A549 (cell line): ENCODE results near the gene SVIL. TPM values are rescaled to one million over a fixed set of nuclear protein-coding genes. Genes with fewer than 3 reads are reported as not detected.
A peak's percentile ranks its signal among the peaks of the same experiment; 100 is the strongest.

ENCODE experiments used
- ATAC-seq, 2 experiments: fragments of 200-7000 bp in 1 of 2; fragments of >200 bp in 1 of 2; cut with Nextera tagmentation in 1 of 2; cut with Tn5 transposase in 1 of 2; 3 replicates each; pipeline versions ENCODE4 v1.8.0 to v1.9.1; 2018 to 2020; ENCODE audit warnings: mild to moderate bottlenecking in 1 of 2, moderate library complexity in 1 of 2
- CTCF ChIA-PET: fragments of 300-600 bp; sonication (Branson Sonifier 250); formaldehyde crosslinking; extraction: SDS; loops from one replicate; lab custom pipeline; 2021; ENCODE audit warnings: antibody characterized with exemption, inconsistent platforms; lab: Yijun Ruan, JAX
- POLR2A ChIA-PET: fragments of 350-600 bp; formaldehyde crosslinking; extraction: SDS; loops from one replicate; lab custom pipeline; 2021; ENCODE audit warnings: antibody characterized with exemption, inconsistent platforms; lab: Yijun Ruan, JAX
- DNase-seq, 2 experiments: peaks; one replicate each; pipeline versions ENCODE4 v3.0.0 to v3.0.0-alpha.2; 2011 to 2016; ENCODE audit warnings: low read depth in 1 of 2, low spot score in 1 of 2
- FAIRE-seq: peaks from 2 replicates; lab custom pipeline; 2011; peaks lifted over from hg19 to GRCh38; lab: Jason Lieb, UNC
- H3K27ac ChIP-seq, 2 experiments: fragments of >200 bp; sonication (Bioruptor Twin); formaldehyde crosslinking; 3 replicates each; pipeline ENCODE4 v1.5.1; 2016 to 2017
- H3K4me1 ChIP-seq: fragments of >200 bp; sonication (Bioruptor Twin); formaldehyde crosslinking; 3 replicates; pipeline ENCODE4 v1.6.1; 2016
- H3K4me2 ChIP-seq: fragments of >200 bp; sonication (Bioruptor Twin); formaldehyde crosslinking; 3 replicates; pipeline ENCODE4 v1.6.1; 2016
- H3K4me3 ChIP-seq: fragments of >200 bp; sonication (Bioruptor Twin); formaldehyde crosslinking; 3 replicates; pipeline ENCODE4 v1.5.1; 2016
- H3K9me3 ChIP-seq: fragments of >200 bp; sonication (Bioruptor Twin); formaldehyde crosslinking; 3 replicates; pipeline ENCODE4 v1.6.1; 2016
- BHLHE40 ChIP-seq: IDR thresholded peaks from 2 replicates; pipeline ENCODE4 v1.6.1; 2012; ENCODE audit warnings: low read depth, low read length, inconsistent platforms
- HOXB13 ChIP-seq: fragments of 250-450 bp; sonication (Bioruptor Pico); IDR thresholded peaks from 2 replicates; pipeline ENCODE4 v1.5.0; 2020; ENCODE audit warnings: low read depth, mild to moderate bottlenecking, moderate library complexity
- HOXB5 ChIP-seq: fragments of 250-450 bp; sonication (Bioruptor Pico); IDR thresholded peaks from 2 replicates; pipeline ENCODE4 v1.5.0; 2020; ENCODE audit warnings: mild to moderate bottlenecking, moderate library complexity
- JUNB ChIP-seq: fragments of >200 bp; sonication (Bioruptor Twin); formaldehyde crosslinking; IDR thresholded peaks from 2 replicates; pipeline ENCODE4 v1.6.1; 2016
- KDM5A ChIP-seq: fragments of 200-600 bp; sonication (generic); IDR thresholded peaks from 2 replicates; pipeline ENCODE4 v1.6.1; 2016; ENCODE audit warnings: antibody characterized with exemption, mild to moderate bottlenecking
- MYC ChIP-seq: IDR thresholded peaks from 2 replicates; pipeline ENCODE4 v1.6.1; 2012; ENCODE audit warnings: mild to moderate bottlenecking, inconsistent platforms, low read length, improper control_type of control experiment, borderline replicate concordance
- RAD21 ChIP-seq, 2 experiments: fragments of >200 bp in 1 of 2; sonication (Bioruptor Twin) in 1 of 2; formaldehyde crosslinking in 1 of 2; IDR thresholded peaks in 1 of 2; conservative IDR thresholded peaks in 1 of 2; 2 replicates in 1 of 2; 3 replicates in 1 of 2; pipeline ENCODE4 v1.6.1; 2012 to 2018; ENCODE audit warnings: inconsistent platforms in 1 of 2
- RFX5 ChIP-seq: fragments of 450-650 bp; IDR thresholded peaks from 2 replicates; pipeline ENCODE4 v1.7.1; 2014; ENCODE audit warnings: antibody characterized with exemption, mild to moderate bottlenecking, moderate library complexity
- RNF2 ChIP-seq: fragments of 200-600 bp; sonication (generic); IDR thresholded peaks from 2 replicates; pipeline ENCODE4 v1.6.1; 2016; ENCODE audit warnings: low read depth, mild to moderate bottlenecking, antibody characterized with exemption, moderate library complexity, borderline replicate concordance
- SREBF2 ChIP-seq: fragments of 450-650 bp; IDR thresholded peaks from 2 replicates; pipeline ENCODE4 v1.6.1; 2014; ENCODE audit warnings: mild to moderate bottlenecking, moderate library complexity
- TP53 ChIP-seq: fragments of 250-450 bp; sonication (Bioruptor Pico); IDR thresholded peaks from 2 replicates; pipeline ENCODE4 v1.5.0; 2021; ENCODE audit warnings: mild to moderate bottlenecking, moderate library complexity
- ZNF302 ChIP-seq: fragments of 250-450 bp; sonication (Bioruptor Pico); IDR thresholded peaks from 2 replicates; pipeline ENCODE4 v1.9.0; 2021; ENCODE audit warnings: inconsistent platforms, mild to moderate bottlenecking, moderate library complexity
- WGBS: methylation state at CpG from one replicate; pipeline ENCODE4 v1.1.6; 2017; ENCODE audit errors: missing lambda C conversion rate; 5-methylcytosine and 5-hydroxymethylcytosine counted together
- polyA plus RNA-seq, 4 experiments: library from polyadenylated mRNA; depleted of rRNA in 3 of 4; stranded (reverse); fragments of >200 nt; fragmentation: RNase III in 1 of 4; extraction: RNeasy Plus Mini Kit Qiagen cat#74134 plus additional on column Dnase treatment in 1 of 4; gene quantifications; 2 replicates in 3 of 4; 3 replicates in 1 of 4; pipeline ENCODE4 v1.2.3, GENCODE V29; 2011 to 2017
- TF ChIP-seq, protein P1 (sequence below): IDR thresholded peaks from 2 replicates; pipeline ENCODE4 v1.6.1; 2012
- TF ChIP-seq, protein P2 (sequence below): fragments of >200 bp; sonication (Bioruptor Twin); formaldehyde crosslinking; IDR thresholded peaks from 2 replicates; pipeline ENCODE4 v1.6.1; 2016
- TF ChIP-seq, protein P3 (sequence below): fragments of 250-450 bp; sonication (Bioruptor Pico); IDR thresholded peaks from 2 replicates; pipeline ENCODE4 v1.5.0; 2021; ENCODE audit warnings: mild to moderate bottlenecking, moderate library complexity, borderline replicate concordance
- TF ChIP-seq, protein P4 (sequence below): fragments of 250-450 bp; sonication (Bioruptor Pico); IDR thresholded peaks from 2 replicates; pipeline ENCODE4 v1.5.0; 2020; ENCODE audit warnings: low read depth, mild to moderate bottlenecking, moderate library complexity
- TF ChIP-seq, protein P5 (sequence below): fragments of >200 bp; sonication (Bioruptor Twin); formaldehyde crosslinking; IDR thresholded peaks from 3 replicates; pipeline ENCODE4 v1.6.1; 2016
- TF ChIP-seq, protein P6 (sequence below): fragments of 450-650 bp; IDR thresholded peaks from 2 replicates; pipeline ENCODE4 v1.6.1; 2014; ENCODE audit warnings: antibody characterized with exemption

The SVIL gene
- polyA plus RNA-seq, 2 of the 4 experiments (the other 2 are of a cell fraction): 12.0 to 20.4 TPM

DNA sequence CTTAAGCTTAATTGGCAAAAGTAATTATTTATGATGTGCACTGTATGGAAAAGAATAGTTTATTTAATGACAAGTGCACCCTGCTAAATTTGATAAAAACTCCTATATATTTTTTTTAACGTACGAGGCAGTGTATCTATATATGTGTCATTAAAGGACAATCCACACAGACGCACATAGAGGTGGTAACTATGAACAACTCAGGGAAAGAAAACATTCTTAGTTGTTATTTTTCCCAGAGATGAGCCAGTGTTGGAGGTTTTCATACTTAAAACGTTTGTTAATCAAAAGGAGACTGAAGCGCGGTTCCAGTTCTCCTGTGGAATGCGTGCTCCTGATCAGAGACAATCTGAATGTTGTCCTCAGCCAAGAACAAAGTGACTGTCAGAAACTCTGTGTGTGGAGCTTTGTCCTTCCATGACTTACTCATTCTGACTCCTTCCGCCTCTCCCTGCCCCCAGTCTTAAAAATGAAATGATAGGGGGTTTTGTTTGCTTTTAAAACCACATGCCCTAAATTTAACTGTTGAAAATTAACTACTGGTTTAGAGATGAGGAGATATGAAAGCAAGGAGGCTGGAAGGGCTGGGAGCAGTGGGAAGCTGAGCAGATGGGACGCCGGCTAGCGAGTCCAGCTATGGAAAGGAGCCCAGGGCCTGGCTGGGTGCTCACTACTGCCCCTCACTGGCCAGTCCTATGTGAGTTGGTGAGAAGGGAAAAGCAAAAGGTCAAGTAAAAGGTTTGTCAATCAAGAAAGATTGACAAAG, 99.6 kb downstream of the SVIL start (continued):
- TF ChIP-seq, protein P1, sequence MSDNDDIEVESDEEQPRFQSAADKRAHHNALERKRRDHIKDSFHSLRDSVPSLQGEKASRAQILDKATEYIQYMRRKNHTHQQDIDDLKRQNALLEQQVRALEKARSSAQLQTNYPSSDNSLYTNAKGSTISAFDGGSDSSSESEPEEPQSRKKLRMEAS: peak; percentile 42; the same call in 1 of the 2 replicates
- TF ChIP-seq RFX5 (no peak), MYC (no peak; the same call in 1 of the 2 replicates), ZNF302 (CRISPR knock-in tag) (no peak), SREBF2 (no peak)
- TF ChIP-seq, protein P2, sequence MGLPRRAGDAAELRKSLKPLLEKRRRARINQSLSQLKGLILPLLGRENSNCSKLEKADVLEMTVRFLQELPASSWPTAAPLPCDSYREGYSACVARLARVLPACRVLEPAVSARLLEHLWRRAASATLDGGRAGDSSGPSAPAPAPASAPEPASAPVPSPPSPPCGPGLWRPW: no peak
- TF ChIP-seq, protein P3, sequence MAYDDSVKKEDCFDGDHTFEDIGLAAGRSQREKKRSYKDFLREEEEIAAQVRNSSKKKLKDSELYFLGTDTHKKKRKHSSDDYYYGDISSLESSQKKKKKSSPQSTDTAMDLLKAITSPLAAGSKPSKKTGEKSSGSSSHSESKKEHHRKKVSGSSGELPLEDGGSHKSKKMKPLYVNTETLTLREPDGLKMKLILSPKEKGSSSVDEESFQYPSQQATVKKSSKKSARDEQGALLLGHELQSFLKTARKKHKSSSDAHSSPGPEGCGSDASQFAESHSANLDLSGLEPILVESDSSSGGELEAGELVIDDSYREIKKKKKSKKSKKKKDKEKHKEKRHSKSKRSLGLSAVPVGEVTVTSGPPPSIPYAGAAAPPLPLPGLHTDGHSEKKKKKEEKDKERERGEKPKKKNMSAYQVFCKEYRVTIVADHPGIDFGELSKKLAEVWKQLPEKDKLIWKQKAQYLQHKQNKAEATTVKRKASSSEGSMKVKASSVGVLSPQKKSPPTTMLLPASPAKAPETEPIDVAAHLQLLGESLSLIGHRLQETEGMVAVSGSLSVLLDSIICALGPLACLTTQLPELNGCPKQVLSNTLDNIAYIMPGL (CRISPR knock-in tag): no peak

DNA sequence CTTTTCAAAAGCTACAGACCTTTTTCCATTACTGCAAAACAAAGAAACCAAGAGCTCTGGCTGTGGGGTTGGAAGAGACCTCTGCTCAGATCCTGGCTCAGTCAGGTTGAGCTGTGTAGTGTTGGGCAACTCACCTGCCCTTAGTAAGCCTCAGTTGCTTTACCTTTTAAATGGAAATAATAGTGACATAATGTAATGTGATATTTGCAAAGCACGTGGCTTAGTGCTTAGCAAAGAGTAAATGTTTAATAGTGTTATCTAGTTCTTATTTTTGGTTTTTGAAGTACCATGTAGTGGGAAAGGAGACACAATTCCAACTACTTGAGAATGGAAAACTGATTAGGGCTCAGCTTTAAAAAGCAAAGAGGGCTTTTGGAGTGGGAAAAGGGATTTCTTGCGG, 100.2 kb downstream of the SVIL start:
- CTCF ChIA-PET: interaction anchor here (0.5 to 4.4 kb wide), 24 partner anchors 10 to 468 kb away, joined by 3 to 22 read pairs (median 5); no protein-coding TSS in a partner anchor
- Histone ChIP-seq H3K4me2 (peak overlapping the region; percentile 82), H3K9me3 (no peaks in the 10 kb centered on the region)
- no peak for TF ChIP-seq ZNF302 (CRISPR knock-in tag)
- TF ChIP-seq JUNB: no peak
- TF ChIP-seq TP53 (CRISPR knock-in tag): no peak
- TF ChIP-seq, protein P2: no peak
- TF ChIP-seq, protein P4, sequence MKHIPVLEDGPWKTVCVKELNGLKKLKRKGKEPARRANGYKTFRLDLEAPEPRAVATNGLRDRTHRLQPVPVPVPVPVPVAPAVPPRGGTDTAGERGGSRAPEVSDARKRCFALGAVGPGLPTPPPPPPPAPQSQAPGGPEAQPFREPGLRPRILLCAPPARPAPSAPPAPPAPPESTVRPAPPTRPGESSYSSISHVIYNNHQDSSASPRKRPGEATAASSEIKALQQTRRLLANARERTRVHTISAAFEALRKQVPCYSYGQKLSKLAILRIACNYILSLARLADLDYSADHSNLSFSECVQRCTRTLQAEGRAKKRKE (CRISPR knock-in tag): no peak
- TF ChIP-seq RAD21 (conservative IDR thresholded peaks at IDR 0.05 in 1 of 2, IDR thresholded peaks at IDR 0.05 in 1 of 2): no peak
- no peak for TF ChIP-seq BHLHE40
- no peak for TF ChIP-seq KDM5A
- TF ChIP-seq, protein P5, sequence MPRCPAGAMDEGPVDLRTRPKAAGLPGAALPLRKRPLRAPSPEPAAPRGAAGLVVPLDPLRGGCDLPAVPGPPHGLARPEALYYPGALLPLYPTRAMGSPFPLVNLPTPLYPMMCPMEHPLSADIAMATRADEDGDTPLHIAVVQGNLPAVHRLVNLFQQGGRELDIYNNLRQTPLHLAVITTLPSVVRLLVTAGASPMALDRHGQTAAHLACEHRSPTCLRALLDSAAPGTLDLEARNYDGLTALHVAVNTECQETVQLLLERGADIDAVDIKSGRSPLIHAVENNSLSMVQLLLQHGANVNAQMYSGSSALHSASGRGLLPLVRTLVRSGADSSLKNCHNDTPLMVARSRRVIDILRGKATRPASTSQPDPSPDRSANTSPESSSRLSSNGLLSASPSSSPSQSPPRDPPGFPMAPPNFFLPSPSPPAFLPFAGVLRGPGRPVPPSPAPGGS: no peak
- TF ChIP-seq, protein P6, sequence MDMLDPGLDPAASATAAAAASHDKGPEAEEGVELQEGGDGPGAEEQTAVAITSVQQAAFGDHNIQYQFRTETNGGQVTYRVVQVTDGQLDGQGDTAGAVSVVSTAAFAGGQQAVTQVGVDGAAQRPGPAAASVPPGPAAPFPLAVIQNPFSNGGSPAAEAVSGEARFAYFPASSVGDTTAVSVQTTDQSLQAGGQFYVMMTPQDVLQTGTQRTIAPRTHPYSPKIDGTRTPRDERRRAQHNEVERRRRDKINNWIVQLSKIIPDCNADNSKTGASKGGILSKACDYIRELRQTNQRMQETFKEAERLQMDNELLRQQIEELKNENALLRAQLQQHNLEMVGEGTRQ: no peak
- no peak for TF ChIP-seq HOXB13 (CRISPR knock-in tag)
- no peak for TF ChIP-seq HOXB5 (CRISPR knock-in tag)
- TF ChIP-seq RFX5: no peak
- no peak for TF ChIP-seq RNF2
- TF ChIP-seq, all 56 proteins: peak for 0
- FAIRE-seq (no peak), DNase-seq (no peak), ATAC-seq (no peak)
- POLR2A ChIA-PET: no interaction called here
- peaks cover 32% of the 10 kb centered on the region for H3K4me1 ChIP-seq
- peak overlapping the region; percentile 67 to 82 for H3K27ac ChIP-seq
- H3K4me3 ChIP-seq: no peak overlapping the region
- 75% methylated on average over 2 of the region's 2 CpGs for WGBS
